ENCODE data around the gene IZUMO3. TPM values are rescaled to one million over a fixed set of nuclear protein-coding genes. Genes with fewer than 3 reads are reported as not detected.
"Not testable (repeated sequence)": the region's sequence is repeated elsewhere in the genome, so short reads cannot be mapped to it uniquely, and the experiment has no call there.

IZUMO3 gene
- total RNA-seq (2014; rRNA removed; shearing (Covaris generic)) = not detected in 2 replicates

DNA sequence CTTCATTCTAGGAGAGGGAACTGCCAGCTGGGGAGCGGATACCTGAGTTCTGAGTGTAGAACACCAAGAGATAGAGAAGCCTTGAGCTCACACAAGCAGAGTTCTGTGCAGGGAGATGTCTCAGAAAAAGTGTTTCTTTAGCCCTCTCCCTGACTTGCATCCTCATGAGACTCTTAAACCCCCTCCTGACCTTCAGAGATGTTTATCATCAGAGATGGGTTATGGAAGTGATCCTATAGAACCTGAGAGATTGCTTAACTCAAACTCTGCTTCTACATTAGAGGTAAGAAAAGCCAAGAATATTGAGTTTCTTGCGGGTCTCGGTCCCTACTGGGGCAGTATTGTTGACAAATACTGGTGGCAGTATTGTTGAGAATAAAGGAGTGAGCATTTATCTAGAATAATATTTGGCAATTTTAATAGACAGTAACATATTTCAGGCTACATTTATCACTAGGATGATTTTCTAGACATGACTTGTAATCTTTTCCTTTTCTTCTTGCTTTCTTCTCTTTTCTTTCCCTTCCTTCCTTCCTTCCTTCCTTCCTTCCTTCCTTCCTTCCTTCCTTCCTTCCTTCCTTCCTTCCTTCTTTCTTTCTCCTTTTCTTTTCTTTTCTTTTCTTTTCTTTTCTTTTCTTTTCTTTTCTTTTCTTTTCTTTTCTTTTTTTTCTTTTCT, at the start of gene IZUMO3:
Gene IZUMO3, minus strand, starts transcription at position 51 of the 676 bp plus-strand sequence. CDS start 248 bp downstream, outside the sequence.
- no peak for DNase-seq (ENCODE audit: low spot score)

DNA sequence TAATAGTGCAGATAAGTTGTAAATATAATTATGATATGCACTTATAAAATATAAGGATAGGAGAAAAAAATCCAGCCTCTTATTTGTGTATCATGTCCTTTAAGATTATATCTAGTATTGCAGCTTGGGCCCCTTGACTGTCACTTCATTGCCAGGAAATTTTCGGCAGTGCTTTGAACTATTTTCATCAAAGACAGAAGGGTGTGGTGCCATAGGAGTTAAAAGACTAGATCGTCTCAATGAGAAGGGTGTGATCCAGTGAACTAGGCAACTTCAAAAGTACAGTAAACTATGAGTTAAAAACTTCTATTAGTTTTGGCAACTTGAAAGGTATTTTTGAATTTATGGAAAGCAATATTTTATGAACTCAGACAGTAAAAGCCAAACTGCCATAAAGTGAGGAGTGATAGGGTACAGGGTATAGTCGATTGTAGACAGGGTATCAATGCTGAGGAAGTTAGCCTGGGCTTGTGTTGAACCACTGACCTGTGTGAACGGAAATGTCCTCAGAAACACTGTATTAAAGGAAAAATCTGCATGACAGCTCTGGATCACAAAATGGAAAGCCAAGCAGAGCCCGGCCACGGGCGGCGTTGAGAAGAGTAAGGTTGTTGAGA, 48.6 kb upstream of the IZUMO3 start:
- no peak for DNase-seq (ENCODE audit: low spot score)

GRCh38 chr9:24590432-24590831, 44.7 kb upstream of the IZUMO3 start:
- no peak for DNase-seq (ENCODE audit: low spot score)

DNA sequence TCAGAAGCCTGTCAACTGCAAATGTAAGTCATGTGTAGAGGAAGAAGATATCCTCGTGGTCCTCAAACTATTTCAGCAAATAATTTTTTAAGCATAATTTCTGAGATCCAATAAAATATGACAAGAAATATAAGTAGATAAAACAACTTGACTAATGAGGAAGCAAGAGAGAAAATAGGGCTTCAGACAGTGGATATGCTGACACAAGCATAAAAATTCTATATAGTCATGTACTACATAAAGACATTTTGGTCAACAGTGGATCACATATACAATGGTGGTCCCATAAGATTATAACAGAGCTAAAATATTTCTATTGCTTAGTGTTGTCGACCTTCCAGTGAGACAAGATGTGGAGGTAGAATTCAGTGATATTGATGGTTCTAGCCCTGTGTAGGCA, 42.2 kb upstream of the IZUMO3 start:
- no peak for DNase-seq (ENCODE audit: low spot score)

GRCh38 chr9:24582146-24583126, 36.7 kb upstream of the IZUMO3 start:
- DNase-seq (ENCODE audit: low spot score) = no peak

- not testable (repeated sequence) for DNase-seq (ENCODE audit: low spot score)
These were observed 34.3 kb upstream of the IZUMO3 start for GRCh38 chr9:24580005-24580404.

DNA sequence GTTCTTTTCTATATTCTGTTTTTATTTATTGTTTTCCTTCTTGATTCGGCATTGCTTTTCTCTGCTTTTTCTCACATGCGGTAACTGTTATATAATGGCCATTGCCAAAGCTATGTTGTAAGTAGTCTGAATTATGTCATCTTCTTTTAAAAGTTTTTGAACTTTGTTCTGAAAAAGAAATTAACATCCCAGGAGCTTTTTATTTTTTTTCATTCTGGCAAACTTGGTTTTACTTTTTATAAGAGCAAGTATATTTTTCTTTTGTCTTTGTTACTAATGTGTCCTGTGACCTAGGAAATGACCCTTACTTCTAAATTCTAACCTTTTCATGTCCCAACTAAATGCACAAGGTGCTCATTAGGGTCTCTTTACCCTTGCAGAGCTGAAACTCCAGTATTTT, 26.7 kb upstream of the IZUMO3 start:
- DNase-seq (ENCODE audit: low spot score) = no peak

DNA sequence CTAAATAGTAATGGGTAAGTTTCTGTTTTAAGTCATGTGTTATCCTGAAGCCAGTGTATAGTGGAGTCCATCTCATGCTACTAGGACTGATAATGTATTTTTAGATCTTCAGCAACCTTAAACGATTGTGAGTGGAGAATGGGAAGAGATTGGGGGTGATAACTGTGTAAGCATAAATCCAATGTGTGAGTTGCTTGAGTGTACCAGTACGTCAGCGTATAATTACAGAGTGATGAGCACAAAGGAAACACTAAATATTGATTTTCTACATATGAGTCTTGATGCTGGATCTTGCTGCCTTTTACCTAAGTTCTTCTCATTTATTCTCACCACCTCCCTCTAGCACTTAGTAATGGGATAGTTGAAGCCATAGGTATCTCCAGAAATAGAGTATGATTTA, 16.3 kb upstream of the IZUMO3 start:
- no peak for DNase-seq (ENCODE audit: low spot score)

DNA sequence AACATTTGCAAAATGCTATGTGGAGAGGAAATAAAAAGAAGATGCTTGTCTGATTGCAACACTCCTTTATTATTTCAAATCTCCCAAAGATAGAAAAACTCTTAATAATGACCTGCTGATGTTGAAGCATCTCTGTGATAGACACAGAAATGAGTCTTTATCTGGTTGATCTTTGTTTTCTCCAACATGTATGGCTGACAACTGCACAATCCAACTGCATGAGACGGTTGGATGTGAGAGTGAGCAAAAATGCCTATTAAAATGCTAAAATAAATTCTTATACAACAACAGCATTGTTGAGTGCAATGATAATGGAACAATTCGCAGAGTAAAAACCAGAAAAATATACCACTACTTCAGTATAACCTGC, 7.5 kb upstream of the IZUMO3 start:
- no peak for DNase-seq (ENCODE audit: low spot score)

DNA sequence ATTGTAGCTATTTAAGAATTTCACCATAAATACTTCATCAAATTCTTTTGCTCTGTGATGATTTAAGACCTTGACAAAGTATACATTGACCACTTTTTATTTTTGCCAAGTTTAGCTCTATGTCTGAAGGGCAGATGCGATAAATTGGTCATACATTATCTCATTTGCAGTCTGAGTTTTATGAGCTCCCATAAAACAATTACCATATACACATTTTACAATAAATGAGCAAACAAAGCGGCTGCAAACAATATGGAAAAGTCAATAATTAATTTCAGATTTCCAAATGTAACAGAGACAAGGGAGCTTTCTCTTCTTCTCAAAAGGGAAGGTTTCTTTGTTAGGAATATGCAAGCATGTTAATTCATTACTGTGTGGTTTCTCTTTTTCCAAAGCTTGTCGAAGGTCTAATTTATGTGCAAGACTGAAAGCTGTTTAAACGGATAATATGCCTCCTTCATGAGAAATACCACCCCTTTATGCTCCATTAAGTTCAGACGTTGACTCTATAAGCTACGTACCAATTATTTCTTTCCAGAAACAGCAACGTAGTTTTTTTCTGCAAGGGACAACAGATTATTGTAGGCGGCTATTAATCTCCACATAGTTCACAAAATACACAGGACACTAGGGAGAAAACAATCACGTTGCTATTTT, 7.0 kb upstream of the IZUMO3 start:
- DNase-seq (ENCODE audit: low spot score) = no peak

- DNase-seq (ENCODE audit: low spot score) = no peak
These were observed 412 bp downstream of the IZUMO3 start for GRCh38 chr9:24545285-24545684.

DNA sequence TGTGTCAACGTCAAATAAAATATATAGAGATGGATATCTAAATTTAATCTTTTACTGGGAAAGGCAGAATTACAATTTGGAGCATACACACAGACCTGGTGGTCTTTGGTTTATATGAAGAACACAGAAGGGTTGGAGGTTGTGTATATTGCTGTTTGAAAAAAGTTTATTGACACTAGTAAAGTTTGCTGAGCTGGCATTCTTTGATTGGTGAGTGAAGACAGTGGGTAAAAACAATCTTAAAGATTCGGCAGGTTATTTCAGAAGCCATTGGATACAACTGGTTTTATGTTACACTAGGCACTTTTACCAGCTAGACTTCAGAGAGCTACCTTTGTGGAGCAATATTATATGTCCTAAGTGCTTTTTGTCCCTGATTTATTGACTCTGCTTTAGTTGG, 27.2 kb downstream of the IZUMO3 start:
- DNase-seq (ENCODE audit: low spot score) = no peak

DNA sequence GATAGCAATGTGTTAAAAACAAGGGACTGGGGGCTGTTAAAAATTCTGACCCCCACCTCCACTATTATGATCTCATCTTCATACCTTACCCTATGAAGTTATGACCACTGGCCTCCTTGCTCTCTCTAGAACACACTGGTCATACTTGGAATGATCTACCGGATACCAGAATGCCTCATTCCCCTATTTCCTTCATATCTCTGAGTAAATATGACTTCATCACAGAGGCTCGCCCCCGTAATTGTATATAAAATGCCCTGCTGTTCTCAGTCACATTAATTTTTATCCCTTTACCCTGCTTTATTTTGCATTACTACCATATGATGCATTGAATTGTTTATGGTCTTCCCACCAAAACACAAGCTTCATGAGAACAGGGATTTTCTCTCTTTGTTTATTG, 29.2 kb downstream of the IZUMO3 start:
- no peak for DNase-seq (ENCODE audit: low spot score)

DNA sequence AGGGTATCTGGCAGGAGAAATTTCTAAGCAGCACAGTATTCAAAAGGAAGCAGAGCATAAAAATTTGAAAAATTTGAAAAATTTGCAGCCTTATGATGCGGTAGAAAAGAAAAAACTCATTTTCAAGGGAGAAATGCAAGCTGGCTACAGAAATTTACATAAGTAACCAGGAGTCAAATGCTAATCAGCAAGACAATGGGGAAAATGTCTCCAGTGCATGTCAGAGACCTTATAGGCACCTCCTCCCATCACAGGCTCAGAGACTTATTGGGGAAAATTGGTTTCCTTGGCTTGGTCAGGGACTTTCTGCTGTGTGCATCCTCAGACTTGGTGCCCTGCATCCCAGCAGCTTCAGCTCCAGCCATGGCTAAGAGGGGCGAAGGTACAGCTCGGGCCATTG, 35.8 kb downstream of the IZUMO3 start:
- DNase-seq (ENCODE audit: low spot score) = no peak

DNA sequence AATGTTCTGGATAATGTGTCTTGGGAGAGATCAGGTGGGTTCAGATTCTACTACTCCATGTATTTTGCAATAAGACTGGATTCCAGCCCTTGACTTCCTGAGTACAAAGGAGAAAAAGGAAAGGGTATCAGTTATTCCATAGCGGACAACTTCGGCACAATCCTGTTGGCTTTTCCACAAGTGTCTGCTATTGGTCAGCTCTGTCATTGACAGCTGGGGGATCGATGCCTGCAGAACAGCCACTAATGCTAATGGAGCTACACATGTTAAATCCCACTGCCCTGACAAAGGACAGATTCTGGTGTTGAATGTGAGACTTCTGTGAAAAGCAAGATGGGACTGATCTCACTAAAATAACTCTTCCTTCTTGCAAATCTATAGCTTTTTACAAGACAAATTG, 41.2 kb downstream of the IZUMO3 start:
- no peak for DNase-seq (ENCODE audit: low spot score)

- DNase-seq (ENCODE audit: low spot score) = no peak
These were observed 43.3 kb downstream of the IZUMO3 start for GRCh38 chr9:24502206-24502937.

DNA sequence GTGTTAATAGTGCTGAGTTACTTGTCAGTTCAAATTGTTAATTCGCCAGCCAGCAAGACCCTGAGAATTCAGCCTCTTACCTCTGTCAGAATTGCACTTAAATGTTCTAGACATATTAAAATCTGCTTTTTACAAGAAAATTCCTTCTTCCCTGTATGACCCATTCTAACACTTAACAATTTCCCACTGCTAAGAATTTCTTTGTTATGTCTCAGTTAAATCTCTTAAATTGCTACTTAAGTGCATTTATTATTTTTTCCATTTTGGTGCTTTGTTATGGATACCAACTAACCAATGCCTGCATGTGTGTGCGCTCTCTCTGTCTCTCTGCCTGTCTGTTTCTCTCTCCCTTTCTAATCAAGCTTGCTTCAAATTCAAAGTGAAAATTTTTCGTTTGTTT, 44.9 kb downstream of the IZUMO3 start:
- DNase-seq (ENCODE audit: low spot score) = no peak

DNA sequence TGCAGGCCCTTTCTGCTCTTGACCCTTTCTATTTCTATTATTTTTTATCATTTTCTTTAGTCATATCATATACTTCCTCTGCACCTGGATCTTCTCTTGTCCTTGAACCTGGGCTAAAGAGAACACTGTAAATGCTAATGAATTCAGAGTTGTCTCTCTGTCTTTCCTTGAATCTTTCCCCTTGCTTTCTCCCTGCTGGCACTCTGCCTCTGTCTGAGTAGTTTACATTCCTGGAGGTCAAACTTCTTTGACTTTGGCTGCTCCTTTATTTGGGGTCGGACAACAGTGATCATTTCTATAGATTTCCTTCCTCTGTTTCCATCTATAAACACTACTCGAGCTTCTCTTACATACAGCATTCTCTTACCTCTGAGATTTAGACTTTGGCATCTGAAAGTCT, 47.1 kb downstream of the IZUMO3 start:
- DNase-seq (ENCODE audit: low spot score) = no peak

GRCh38 chr9:24497671-24498070, 48.0 kb downstream of the IZUMO3 start:
- DNase-seq (ENCODE audit: low spot score) = no peak
